Measurements from ENCODE around the gene PYGB.

- TF ChIP-seq POLR2A (IDR thresholded peaks at IDR 0.05) (no peak), CTCF (IDR thresholded peaks at IDR 0.05) (no peak)
Measured at GRCh38 chr20:25254571-25254970, 6.7 kb downstream of the PYGB start.
